ENCODE measurements around the gene DLL1. TPM values are rescaled to one million over a fixed set of nuclear protein-coding genes. Genes with fewer than 3 reads are reported as not detected.
A peak's percentile ranks its signal among the peaks of the same experiment; 100 is the strongest.

The DLL1 gene
- total RNA-seq, 1 donor from 2014 or later = 16.5 TPM

DNA sequence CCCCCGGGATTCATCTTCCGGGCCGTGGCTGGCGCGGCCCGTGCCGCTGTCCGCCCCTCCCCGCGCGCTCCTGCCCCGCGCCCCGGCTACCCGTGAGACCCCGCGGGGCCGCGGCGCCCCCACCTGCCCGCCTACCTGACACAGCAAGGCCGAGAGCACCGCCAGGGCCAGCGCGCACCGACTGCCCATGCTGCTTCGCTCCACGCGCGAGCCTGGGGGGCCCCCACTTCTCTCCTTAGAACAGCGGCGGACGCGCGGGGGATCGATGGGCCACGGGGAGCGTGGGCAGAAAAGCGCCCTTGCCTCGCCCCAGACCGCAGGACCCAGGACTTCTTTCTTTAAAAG lies 955 bp downstream of the DLL1 start:
- intact Hi-C loops (cut with DNase I) = loop anchor here (5.0 kb wide), 1 partner anchor 123 kb away; no protein-coding TSS in a partner anchor
- Histone ChIP-seq H3K36me3 (no peaks in the 10 kb centered on the region), H3K27ac (peak overlapping the region in 1 of 2 donors; percentile 44), H3K4me3 (peak overlapping the region; percentile 85 to 87), H3K4me1 (peaks cover 4 to 35% of the 10 kb centered on the region in 2 donors), H3K27me3 (peaks cover 22% of the 10 kb centered on the region), H3K9me3 (no peaks in the 10 kb centered on the region)
- TF ChIP-seq, protein P1, sequence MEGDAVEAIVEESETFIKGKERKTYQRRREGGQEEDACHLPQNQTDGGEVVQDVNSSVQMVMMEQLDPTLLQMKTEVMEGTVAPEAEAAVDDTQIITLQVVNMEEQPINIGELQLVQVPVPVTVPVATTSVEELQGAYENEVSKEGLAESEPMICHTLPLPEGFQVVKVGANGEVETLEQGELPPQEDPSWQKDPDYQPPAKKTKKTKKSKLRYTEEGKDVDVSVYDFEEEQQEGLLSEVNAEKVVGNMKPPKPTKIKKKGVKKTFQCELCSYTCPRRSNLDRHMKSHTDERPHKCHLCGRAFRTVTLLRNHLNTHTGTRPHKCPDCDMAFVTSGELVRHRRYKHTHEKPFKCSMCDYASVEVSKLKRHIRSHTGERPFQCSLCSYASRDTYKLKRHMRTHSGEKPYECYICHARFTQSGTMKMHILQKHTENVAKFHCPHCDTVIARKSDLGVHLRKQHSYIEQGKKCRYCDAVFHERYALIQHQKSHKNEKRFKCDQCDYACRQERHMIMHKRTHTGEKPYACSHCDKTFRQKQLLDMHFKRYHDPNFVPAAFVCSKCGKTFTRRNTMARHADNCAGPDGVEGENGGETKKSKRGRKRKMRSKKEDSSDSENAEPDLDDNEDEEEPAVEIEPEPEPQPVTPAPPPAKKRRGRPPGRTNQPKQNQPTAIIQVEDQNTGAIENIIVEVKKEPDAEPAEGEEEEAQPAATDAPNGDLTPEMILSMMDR (IDR thresholded peaks at IDR 0.05) = no peak
- DNase-seq (ENCODE audit: low spot score in 2 of 2) = peak in 1 of 2 donors; percentile 65

DNA sequence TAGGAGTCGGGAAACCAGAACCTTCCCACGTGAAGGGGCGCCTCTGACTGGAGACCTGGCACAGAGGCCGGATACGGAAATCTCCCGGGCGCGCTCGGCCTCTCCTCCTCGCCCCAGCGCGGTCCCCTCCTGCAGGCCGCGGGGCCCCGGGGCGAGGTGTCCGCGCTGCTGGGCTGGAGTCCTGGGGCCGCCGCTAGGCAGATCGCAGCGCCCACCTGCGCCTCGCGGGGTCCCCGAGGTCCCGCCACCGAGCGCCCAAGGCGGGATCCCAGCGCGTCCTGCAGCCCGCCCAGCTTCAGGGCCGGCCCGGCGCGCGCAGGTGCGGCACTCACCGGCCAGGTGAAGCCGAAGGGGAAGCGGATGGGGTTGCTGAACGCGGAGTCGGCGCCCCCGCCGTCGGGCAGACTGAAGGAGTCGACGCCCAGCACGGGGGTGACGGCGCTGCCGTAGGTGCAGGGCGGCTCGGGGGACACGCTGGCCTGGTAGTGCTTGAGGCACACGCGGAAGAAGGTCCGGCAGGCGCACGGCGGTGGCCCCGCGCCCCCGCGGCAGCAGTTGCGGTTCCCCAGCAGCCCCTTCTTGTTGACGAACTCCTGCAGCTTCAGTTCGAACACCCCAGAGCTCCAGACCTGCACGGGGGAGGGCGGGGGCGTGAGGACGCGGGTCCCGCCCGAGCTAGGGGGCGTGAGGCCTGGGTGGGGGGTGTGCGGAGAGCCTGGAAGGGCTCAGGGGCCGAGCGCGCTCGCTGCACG lies 1.5 kb downstream of the DLL1 start:
- Histone ChIP-seq H3K27me3 (peaks cover 18% of the 10 kb centered on the region), H3K9me3 (no peaks in the 10 kb centered on the region), H3K36me3 (no peaks in the 10 kb centered on the region), H3K4me1 (peaks cover 4 to 35% of the 10 kb centered on the region in 2 donors), H3K27ac (no peak overlapping the region), H3K4me3 (peak overlapping the region; percentile 85 to 87)
- intact Hi-C loops (cut with DNase I) = no loop called here
- TF ChIP-seq, protein P1 (IDR thresholded peaks at IDR 0.05) = no peak
- peak in 1 of 2 donors; percentile 60 for DNase-seq (ENCODE audit: low spot score in 2 of 2)

DNA sequence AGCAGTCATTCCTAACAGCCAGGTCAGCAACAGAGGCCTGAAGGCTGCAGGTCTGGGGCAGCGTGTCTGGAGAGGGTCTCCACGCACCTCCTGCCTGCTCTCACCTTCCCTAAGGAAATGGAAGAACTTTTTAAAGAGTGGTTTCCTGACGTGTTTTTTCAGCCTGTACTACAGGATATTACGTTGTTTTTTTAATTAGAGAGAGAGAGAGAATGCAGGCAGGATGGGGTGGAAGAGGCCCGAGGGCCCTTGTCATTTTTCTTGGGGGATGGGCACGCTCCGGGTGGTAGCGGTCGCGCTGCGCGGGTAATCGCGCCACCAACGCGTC lies 2.1 kb downstream of the DLL1 start:
- Histone ChIP-seq H3K4me1 (peaks cover 4 to 34% of the 10 kb centered on the region in 2 donors), H3K4me3 (peak overlapping the region; percentile 85 to 87), H3K36me3 (no peaks in the 10 kb centered on the region), H3K27ac (no peak overlapping the region), H3K27me3 (peaks cover 13% of the 10 kb centered on the region), H3K9me3 (no peaks in the 10 kb centered on the region)
- TF ChIP-seq, protein P1 (IDR thresholded peaks at IDR 0.05) = no peak
- intact Hi-C loops (cut with DNase I) = no loop called here
- DNase-seq (ENCODE audit: low spot score in 2 of 2) = no peak

DNA sequence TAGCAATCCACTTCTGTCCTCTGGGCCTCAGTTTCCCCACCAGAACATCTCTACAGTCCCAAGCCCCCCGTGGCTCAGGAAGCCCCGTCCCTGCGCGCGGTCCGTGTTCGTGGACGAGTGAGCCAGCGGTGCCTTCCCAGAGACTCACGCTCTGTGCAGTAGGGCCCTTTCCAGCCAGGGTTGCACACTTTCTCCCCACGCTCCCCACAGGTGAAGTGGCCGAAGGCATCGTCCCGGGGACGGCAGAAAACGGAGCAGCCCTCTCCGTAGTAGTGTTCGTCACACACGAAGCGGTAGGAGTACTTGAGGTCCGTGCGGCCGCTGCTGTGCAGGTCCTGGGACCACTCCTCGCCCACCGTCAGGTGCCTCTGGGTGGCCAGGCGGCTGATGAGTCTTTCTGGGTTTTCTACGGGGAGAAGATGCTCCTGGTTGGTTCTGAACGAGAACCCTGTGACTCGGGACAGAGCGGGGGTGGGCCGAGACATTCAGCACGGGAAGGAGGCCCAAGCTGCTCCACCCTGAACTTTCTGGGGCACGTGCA lies 2.7 kb downstream of the DLL1 start:
- Histone ChIP-seq H3K27ac (no peak overlapping the region), H3K4me1 (peaks cover 4 to 28% of the 10 kb centered on the region in 2 donors), H3K9me3 (no peaks in the 10 kb centered on the region), H3K4me3 (no peak overlapping the region), H3K27me3 (peaks cover 13% of the 10 kb centered on the region), H3K36me3 (no peaks in the 10 kb centered on the region)
- peak in 1 of 2 donors; percentile 60 for DNase-seq (ENCODE audit: low spot score in 2 of 2)
- intact Hi-C loops (cut with DNase I) = no loop called here
- TF ChIP-seq, protein P1 (IDR thresholded peaks at IDR 0.05) = no peak

DNA sequence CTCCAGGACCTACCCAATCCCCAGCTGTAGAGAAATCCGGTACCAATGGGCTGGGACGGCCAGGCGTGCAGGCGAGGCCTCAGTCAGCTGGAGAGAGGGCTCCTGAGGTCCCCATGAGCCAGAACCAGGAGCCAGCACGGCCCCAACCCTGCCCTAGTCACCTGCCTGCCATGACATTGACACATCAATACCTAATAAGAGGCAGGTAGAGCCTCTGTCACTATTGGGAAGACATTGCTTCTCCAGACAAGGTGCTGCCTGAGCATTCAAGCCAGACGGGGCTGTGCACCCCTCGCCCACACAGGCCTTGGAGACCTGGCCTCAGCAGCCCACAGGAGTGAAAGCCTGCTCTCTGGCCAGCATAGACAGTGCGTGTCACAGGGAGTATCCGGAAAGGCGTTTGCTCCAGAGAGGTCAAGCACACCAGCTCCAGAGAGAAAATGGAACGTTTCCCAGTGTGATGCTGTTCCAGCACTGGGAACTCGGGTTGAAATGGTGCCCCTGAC lies 3.5 kb downstream of the DLL1 start:
- no peak overlapping the region for H3K4me3 ChIP-seq
- TF ChIP-seq, protein P1 (IDR thresholded peaks at IDR 0.05) = no peak
- peaks cover 4 to 20% of the 10 kb centered on the region in 2 donors for H3K4me1 ChIP-seq
- intact Hi-C loops (cut with DNase I) = no loop called here
- no peak overlapping the region for H3K27ac ChIP-seq
- no peaks in the 10 kb centered on the region for H3K9me3 ChIP-seq
- peak in 1 of 2 donors; percentile 61 for DNase-seq (ENCODE audit: low spot score in 2 of 2)
- H3K36me3 ChIP-seq = no peaks in the 10 kb centered on the region
- H3K27me3 ChIP-seq = peaks cover 13% of the 10 kb centered on the region

All from ascending aorta (tissue), 2 donors.